PFSK-1 (cell line): ENCODE measurements around the gene OSR1.

Experiments
- POLR2AphosphoS5 ChIP-seq: IDR thresholded peaks from 2 replicates; pipeline ENCODE4 v1.6.1; 2012; ENCODE audit warnings: low read depth, mild to moderate bottlenecking, control low read depth, low read length, moderate library complexity
- TAF1 ChIP-seq: IDR thresholded peaks from 2 replicates; pipeline ENCODE4 v1.6.1; 2012; ENCODE audit warnings: low read length, control low read depth, borderline replicate concordance; ENCODE audit not compliant: insufficient read depth

DNA sequence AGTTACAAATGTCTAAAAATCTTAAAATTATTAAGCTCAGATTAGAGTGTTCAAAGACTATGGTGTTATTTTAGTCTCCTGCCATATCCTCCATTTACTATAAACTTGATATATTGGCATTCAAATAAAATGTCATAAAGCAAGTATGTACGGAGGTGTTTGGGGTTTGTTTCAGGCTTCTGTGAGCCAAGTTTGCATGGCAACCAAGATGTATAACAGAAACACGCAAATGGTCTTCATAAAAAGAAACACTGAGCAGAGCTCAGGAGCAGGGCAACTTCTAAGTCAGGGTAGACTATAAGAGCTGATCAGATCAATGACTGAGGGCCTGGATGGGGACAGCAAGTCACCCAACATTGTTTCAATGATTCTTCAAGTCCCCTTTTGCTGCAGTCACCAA lies 20.5 kb upstream of the OSR1 start:
- TF ChIP-seq POLR2AphosphoS5 (no peak), TAF1 (no peak)
